GM13977 (cell line): ENCODE results near the gene ACTR5.
A peak's percentile ranks its signal among the peaks of the same experiment; 100 is the strongest.

Experiments used
- DNase-seq: peaks from one replicate; pipeline ENCODE4 v3.0.0; 2012; ENCODE audit warnings: low spot score
- in situ Hi-C: fragments of 300-500 bp; cut with MboI; formaldehyde crosslinking; loops from one replicate; pipeline ENCODE4 v1.12.0; 2022; ENCODE audit warnings: low sequenced_read_pairs, low pct_unique_long_range_greater_than_20kb, mixed read lengths, inconsistent platforms; ENCODE audit not compliant: unreplicated experiment
- TF ChIP-seq, protein P1 (sequence below): IDR thresholded peaks from 2 replicates; pipeline ENCODE4 v1.5.1; 2012; ENCODE audit warnings: mild to moderate bottlenecking, control low read depth; ENCODE audit not compliant: insufficient read depth; ENCODE audit errors: extremely low read depth, missing control alignments

Gene ACTR5

DNA sequence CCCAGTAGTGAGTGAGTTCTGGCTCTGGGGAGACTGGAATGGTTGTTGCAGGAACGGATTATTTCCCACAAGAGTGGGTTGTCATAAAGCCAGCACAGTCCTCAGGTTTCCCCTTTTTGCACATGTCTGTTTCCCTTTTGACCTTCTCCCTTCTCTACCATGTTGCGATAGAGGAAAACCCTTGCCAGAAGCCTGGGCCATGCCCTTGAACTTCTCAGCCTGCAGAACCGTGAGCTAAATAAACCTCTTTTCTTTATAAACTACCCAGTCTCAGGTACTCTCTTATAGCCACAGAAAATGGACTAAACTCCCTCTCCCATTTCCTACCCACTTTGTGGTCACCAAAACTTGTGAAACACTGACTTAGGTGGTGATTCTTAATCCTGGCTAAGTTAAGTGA is 50.0 kb downstream of the ACTR5 start:
- DNase-seq: no peak
- TF ChIP-seq, protein P1, sequence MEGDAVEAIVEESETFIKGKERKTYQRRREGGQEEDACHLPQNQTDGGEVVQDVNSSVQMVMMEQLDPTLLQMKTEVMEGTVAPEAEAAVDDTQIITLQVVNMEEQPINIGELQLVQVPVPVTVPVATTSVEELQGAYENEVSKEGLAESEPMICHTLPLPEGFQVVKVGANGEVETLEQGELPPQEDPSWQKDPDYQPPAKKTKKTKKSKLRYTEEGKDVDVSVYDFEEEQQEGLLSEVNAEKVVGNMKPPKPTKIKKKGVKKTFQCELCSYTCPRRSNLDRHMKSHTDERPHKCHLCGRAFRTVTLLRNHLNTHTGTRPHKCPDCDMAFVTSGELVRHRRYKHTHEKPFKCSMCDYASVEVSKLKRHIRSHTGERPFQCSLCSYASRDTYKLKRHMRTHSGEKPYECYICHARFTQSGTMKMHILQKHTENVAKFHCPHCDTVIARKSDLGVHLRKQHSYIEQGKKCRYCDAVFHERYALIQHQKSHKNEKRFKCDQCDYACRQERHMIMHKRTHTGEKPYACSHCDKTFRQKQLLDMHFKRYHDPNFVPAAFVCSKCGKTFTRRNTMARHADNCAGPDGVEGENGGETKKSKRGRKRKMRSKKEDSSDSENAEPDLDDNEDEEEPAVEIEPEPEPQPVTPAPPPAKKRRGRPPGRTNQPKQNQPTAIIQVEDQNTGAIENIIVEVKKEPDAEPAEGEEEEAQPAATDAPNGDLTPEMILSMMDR: no peak
- in situ Hi-C loops: no loop called here

DNA sequence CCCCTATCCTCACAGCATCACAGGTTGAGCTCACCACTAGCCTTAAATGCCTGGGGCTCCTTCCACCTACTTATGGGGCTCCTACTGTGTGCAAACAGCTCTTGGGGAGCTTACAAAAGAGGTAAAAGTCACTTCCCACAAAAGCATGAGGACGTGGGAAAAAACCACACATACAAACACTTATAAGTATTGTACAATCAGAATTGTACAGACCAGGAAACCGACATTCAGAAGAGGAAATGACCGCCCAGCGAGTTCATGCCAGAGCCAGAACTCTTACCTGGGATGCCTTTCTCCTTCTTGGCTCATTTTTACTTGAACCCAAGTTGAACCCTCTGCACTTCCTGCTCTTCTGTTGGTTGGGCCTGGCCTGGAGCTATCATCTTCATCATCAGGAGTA is 50.9 kb downstream of the ACTR5 start:
- in situ Hi-C loops: no loop called here
- no peak for DNase-seq
- TF ChIP-seq, protein P1: no peak

DNA sequence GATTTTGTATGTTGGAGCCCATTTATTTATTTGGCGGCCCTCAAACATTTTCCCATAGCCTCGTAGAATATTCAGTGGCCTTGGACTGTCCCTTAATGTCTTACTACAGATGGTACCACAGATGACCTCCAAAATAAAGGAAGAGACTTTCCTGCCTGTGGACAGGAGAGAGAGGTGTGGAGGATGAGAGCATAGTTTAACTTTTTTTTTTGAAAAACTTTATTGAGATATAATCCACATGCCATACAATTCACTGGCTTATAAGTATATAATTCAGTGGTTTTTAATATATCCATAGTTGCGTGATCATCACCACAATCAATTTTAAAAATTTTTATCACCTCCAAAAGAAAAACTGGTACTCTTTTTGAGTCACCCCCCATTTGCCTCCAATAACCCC is 52.6 kb downstream of the ACTR5 start:
- in situ Hi-C loops: no loop called here
- DNase-seq: no peak
- TF ChIP-seq, protein P1: no peak

DNA sequence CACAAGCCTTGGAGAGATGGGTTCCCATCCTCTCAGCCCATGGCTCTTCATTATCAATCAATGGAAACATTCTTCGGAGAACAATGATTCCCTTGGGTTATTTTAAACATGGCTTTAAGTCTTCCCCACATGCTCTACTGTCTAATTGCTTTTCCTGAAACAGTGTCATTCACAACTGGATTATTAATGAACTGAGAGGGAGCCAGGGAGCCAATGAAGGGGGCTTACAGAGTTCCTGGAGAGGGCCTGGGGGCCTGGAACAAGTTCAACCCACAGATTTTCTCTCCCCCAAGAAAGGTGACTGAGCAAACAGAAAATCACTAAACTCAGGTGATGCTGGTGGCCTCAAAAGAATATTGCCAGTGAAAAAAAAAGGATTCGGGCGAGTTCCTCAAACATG is 56.0 kb downstream of the ACTR5 start:
- DNase-seq: no peak
- in situ Hi-C loops: no loop called here
- TF ChIP-seq, protein P1: no peak

GRCh38 chr20:38804682-38805501 is 56.6 kb downstream of the ACTR5 start:
- TF ChIP-seq, protein P1: no peak
- DNase-seq: peak; percentile 63
- in situ Hi-C loops: no loop called here

DNA sequence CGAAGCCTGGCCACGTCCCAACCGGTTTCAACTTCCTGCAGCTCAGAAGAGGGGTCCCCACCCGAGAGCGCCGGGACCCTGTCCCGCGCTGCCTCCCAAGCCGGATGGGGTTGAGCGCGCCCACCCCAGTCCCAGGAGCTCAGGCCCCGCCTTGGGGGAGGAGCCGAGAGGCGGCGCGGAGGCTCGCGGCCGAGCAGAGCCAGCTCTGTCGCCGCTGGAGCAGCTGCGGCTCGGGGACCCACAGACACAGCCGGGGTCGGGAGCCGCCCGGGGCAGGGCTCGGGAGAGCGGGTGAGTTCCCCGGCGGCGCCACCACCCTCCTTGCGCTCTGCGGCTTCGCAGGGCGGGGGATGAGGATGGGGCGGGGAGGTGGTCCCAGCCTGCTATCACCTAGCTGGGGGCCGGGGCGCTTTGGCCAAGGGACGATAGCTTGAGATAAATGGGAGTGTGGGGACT is 57.3 kb downstream of the ACTR5 start, which contains the start of gene PPP1R16B:
TSS of gene PPP1R16B (plus strand) at position 196 of the 456 bp plus-strand sequence. CDS start 30,229 bp downstream, outside the sequence.
- TF ChIP-seq, protein P1: no peak
- peak; percentile 85 for DNase-seq
- in situ Hi-C loops: no loop called here
